HG03066 (cell line): ENCODE data around the gene ANAPC5.
"Not testable (repeated sequence)": the region's sequence is repeated elsewhere in the genome, so short reads cannot be mapped to it uniquely, and the experiment has no call there.

Source experiments
- ATAC-seq: cut with Tn5 transposase; IDR thresholded peaks from one replicate; pipeline ENCODE4 v1.9.1; 2021; ENCODE audit warnings: low read depth; ENCODE audit not compliant: unreplicated experiment

ANAPC5 gene

GRCh38 chr12:121318121-121318520 is 34.1 kb downstream of the ANAPC5 start:
- ATAC-seq, result no peak

DNA sequence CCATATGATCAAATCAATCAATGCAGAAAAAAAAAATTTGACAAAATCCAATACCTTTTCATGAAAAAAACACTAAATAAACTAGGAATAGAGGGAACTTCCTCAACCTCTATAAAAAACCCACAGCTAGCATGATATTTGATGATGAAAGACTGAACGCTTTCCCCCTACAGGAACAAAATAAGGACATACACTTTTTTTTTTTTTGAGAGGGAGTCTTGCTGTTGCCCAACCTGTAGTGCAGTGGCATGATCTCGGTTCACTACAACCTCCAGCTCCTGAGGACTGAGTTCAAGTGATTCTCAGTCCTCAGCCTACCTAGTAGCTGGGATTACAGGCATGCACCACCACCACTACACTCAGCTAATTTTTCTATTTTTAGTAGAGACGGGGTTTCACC is 37.8 kb downstream of the ANAPC5 start:
- ATAC-seq, result no peak

GRCh38 chr12:121310231-121310630 is 42.0 kb downstream of the ANAPC5 start:
- ATAC-seq, result not testable (repeated sequence)

GRCh38 chr12:121307397-121307796 is 44.8 kb downstream of the ANAPC5 start:
- not testable (repeated sequence) for ATAC-seq

- ATAC-seq, result no peak
Measured at GRCh38 chr12:121304306-121304705, 47.9 kb downstream of the ANAPC5 start.

DNA sequence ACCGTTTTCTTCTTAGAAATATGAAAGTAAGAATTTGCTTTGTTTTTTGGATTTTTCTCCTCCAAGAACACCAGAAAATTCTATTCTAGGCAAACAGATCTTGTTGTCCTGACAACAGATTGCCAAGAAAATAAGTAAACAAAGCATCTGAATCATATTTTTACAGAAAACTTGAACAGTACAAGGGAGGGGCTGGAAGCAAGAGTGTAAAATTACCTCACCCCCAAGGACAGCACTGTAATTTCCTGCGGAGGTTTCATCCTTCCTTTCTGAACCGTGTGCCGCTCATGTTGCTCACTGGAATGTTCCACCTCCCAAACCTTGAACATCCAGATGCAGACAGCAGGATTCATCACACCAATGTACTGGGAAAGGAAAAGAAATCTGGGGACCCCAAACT is 50.3 kb downstream of the ANAPC5 start:
- no peak for ATAC-seq

DNA sequence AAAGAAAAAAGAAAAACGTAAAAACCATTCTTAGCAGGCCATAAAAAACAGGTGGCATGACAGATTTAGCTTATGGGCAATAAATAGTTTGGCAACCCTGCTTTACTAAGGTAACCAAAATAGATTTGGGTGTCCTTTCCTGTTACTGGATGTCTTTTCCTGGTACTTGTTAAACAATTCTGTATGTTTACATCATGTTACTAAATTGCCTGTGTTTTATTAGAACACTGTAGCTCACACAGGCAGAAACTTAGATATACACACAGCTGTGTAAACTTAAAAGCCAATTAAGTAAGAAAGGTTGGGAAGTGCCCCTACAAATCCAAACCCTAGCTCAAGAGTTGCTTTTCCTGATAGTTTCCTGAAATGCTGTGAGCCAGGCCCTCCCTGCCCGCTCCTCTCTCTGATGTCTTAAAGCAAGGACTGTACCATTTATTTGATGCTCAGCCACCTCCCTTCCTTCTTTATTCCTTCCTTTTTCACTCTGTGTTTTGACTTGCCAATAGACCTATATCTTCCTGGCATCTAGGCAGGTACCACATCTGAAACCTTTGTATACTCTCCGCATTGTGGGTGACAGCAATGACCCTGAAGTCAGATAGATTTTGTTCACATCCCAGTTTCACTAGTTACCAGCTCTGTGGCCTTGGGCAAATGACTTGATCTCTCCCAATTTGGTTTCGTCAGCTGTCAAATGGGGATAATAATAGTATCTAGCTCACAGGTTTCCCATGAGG is 52.0 kb downstream of the ANAPC5 start:
- ATAC-seq, result no peak

- ATAC-seq, result no peak
Measured at GRCh38 chr12:121299662-121300061, 52.5 kb downstream of the ANAPC5 start.

DNA sequence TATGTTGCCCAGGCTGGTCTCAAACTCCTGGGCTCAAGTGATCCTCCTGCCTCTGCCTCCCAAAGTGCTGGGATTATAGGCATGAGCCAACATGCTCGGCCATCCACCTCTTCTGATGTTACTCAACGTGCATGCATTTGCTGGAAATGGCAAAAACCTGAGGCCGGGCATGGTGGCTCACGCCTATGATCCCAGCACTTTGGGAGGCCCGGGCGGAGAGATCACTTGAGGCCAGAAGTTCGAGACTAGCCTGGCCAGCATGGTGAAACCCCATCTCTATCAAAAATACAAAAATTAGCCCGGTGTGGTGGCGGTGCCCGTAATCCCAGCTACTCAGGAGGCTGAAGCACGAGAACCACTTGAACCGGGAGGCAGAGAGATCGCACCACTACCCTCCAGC is 53.8 kb downstream of the ANAPC5 start:
- not testable (repeated sequence) for ATAC-seq

- peak; percentile 4 for ATAC-seq
Measured at GRCh38 chr12:121297435-121297991, 54.7 kb downstream of the ANAPC5 start.

- peak; percentile 64 for ATAC-seq
Measured at GRCh38 chr12:121296618-121297434, 55.4 kb downstream of the ANAPC5 start, which contains the start of gene CAMKK2. TSS of gene CAMKK2 (minus strand) at chr12:121296709. CDS start at chr12:121274526, 22,183 bp downstream.

GRCh38 chr12:121295746-121296617 is 56.2 kb downstream of the ANAPC5 start:
- ATAC-seq, result peak; percentile 29

DNA sequence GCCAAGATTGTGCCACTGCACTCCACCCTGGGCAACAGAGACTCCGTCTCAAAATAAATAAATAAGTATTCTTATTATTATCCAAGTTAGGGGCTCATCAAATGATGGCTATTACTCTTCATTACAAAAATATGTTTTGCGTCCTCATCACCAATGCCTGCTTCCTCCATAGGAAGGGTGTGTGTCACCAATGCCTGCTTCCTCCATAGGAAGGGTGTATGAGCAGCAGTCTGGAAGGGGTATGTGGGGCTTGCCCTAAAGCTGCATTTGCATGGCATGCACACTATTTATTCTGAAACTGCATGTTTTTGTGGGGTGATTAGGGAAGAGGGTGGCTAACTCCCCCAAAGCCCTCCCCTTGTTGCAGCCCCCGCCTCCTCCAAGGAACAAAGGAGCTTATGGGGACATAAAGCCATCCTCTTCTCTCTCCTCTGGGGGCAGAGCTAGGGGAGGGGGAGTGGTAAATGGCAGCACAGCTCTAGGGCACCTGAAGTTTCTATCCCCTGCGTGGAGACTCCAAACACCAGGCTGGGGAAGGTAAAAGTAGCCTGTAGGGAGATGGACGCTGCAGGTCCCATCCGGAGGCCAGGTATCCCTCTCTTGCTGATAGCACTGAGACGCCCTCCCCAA is 57.0 kb downstream of the ANAPC5 start:
- no peak for ATAC-seq

DNA sequence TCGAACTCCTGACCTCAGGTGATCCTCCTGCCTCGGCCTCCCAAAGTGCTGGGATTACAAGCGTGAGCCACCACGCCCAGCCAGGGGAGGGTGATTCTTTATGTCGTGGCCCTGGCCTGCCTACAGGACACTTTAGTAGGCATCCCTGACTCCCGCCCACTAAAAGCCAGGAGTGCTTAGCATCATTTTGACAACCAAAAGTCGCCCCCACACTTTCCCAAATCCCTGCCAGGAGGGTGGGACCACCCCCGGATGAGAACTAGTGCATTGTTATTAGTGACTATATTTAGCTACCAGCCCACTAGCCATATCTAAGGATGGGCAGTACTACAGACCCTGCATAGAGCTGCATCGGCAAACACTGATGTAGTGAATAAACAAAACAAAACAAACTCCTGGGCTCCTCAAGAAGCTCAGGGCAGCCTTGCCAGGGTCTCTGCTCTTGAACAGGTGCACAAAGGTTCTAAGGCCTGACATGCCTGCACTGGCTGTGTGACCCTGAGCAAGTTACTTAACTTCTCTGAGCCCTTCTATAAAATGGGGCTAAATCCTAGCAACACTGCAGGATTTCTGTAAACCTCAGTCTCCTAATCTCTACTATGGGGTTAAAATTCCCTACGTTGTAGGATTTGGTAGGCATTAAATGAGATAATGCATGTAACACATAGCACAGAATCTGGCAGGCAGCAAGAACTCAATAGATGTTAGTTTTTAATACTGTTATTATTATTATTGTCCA is 57.9 kb downstream of the ANAPC5 start:
- no peak for ATAC-seq

DNA sequence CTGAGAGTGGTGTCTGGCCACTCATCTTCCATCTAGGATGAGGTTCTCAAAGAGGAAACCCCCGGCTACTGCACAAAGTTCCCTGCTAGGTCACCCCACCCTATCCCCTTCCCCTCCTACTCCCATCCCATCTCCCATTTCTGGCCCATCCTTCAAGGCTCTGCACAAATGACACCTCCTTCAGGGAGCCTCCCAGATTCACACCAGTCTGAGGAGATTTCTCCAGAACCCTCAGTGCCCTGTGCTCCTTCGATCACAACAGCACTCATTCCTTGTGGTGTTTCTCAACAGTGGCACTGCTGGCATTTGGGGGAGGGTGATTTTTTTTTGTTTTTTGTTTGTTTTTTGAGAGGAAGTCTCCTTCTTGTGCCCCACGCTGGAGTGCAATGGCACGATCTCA is 58.6 kb downstream of the ANAPC5 start:
- no peak for ATAC-seq

- ATAC-seq, result no peak
Measured at GRCh38 chr12:121290410-121290809, 61.8 kb downstream of the ANAPC5 start.

DNA sequence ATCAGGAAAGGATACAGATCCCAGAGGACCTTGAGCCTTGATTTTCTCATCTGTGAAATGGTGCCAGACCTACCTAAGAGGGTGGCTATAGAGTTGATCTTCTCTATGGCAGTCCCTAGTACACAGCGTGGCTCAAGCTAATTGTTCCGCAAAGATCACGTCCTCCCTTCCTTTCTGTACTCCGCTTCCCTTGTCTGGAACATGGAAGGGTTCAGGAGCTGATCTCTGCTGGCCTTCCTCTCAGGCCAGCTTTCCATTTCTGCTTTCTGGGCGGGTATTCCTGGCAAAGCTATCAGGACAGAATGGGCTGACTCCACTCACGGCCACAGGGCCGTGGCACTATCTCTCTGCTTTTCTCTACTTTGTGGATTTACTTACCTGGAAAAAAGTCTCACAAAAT is 62.2 kb downstream of the ANAPC5 start:
- ATAC-seq, result no peak

DNA sequence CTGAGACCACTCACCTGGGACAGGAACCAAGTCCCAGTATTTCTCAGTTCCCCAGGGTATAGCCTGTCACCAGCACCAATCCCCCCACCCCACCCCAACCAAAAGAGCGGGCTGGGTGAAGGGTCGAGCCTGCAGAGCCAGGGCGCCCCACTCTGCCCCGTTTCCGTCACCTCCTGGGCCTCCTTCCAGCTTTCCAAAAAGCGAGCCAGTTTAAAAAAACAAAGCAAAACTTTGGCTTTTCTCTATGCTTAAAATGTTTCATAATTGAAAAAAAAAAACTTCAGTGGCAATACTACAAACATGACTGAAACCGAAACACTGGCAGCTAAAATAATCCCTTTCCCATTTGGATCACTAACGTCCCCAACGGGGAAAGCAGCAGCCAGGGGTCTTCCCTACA is 63.2 kb downstream of the ANAPC5 start:
- ATAC-seq, result no peak

DNA sequence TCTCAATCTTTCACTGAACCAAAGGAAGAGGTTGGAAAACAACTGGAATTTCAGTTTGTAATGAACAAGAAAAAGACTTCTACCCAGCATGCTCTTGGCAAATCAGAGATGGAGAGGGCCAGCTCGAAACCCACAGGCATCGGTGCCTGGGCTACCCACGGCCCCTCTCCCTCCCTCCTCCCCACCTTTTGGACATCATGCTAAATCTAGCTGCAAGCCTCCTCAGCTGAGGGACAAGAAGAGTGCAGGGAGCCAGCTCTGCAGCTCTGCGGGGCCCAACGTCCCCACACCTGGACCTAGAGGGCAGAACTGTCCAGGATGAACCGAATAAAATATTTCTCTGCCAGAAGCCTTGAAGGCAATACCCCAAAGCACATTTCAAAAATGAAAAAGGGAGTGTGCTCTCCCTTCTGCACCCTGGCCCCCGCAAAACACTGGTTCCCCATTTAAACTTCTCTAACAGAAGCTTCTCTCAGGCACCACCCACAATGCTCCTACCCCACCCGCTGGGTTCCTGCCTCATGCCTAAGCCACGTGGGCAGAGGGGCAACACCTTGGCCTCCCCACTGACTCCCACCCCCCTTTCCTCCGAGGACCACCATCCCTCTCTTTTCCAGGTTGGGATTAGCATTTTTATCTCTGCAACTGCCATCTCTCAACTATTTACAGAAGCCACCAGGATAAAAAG is 63.9 kb downstream of the ANAPC5 start:
- no peak for ATAC-seq
